ENCODE results near the gene SORT1.
"Not testable (repeated sequence)": the region's sequence is repeated elsewhere in the genome, so short reads cannot be mapped to it uniquely, and the experiment has no call there.

SORT1 gene

GRCh38 chr1:109379907-109380306, 17.8 kb downstream of the SORT1 start:
- DNase-seq (ENCODE audit: low read depth, low spot score): no peak
- no peak overlapping the region for H3K4me3 ChIP-seq (ENCODE audit: low read depth, low read length)
- ChIA-PET POLR2A (interaction anchor here (1.0 to 1.2 kb wide), 2 partner anchors 9 to 11 kb away, joined by 4 to 13 read pairs; no protein-coding TSS in a partner anchor), CTCF (interaction anchor here (0.8 to 4.8 kb wide), 3 partner anchors 11 to 267 kb away, joined by 3 to 31 read pairs (median 19); a partner anchor contains a TSS)
- no peak for TF ChIP-seq CTCF (IDR thresholded peaks at IDR 0.05; ENCODE audit: insufficient read depth, low read length, missing control alignments)

GRCh38 chr1:109379422-109379821, 18.3 kb downstream of the SORT1 start:
- CTCF ChIA-PET: interaction anchor here (0.8 to 4.8 kb wide), 6 partner anchors 9 to 267 kb away, joined by 3 to 31 read pairs (median 4); a partner anchor contains a TSS
- DNase-seq (ENCODE audit: low read depth, low spot score): no peak
- H3K4me3 ChIP-seq (ENCODE audit: low read depth, low read length): no peak overlapping the region
- TF ChIP-seq CTCF (IDR thresholded peaks at IDR 0.05; ENCODE audit: insufficient read depth, low read length, missing control alignments): no peak
- POLR2A ChIA-PET: interaction anchor here (1.0 to 1.2 kb wide), 2 partner anchors 9 to 12 kb away, joined by 4 to 13 read pairs; no protein-coding TSS in a partner anchor

- H3K4me3 ChIP-seq (ENCODE audit: low read depth, low read length): no peak overlapping the region
- ChIA-PET POLR2A (no interaction called here), CTCF (interaction anchor here (0.7 to 3.1 kb wide), 3 partner anchors 23 to 155 kb away, joined by 3 to 19 read pairs (median 3); no protein-coding TSS in a partner anchor)
- DNase-seq (ENCODE audit: low read depth, low spot score): no peak
- no peak for TF ChIP-seq CTCF (IDR thresholded peaks at IDR 0.05; ENCODE audit: insufficient read depth, low read length, missing control alignments)
Measured at GRCh38 chr1:109377698-109378097, 20.0 kb downstream of the SORT1 start.

GRCh38 chr1:109373696-109374095, 24.0 kb downstream of the SORT1 start:
- POLR2A ChIA-PET: not testable (repeated sequence)
- CTCF ChIA-PET: interaction anchor here (1.2 to 2.4 kb wide), 3 partner anchors 9 to 158 kb away, joined by 3 to 10 read pairs (median 8); partner anchors contain the start of gene SORT1

GRCh38 chr1:109373126-109373525, 24.6 kb downstream of the SORT1 start:
- no peak for DNase-seq (ENCODE audit: low read depth, low spot score)
- H3K4me3 ChIP-seq (ENCODE audit: low read depth, low read length): no peak overlapping the region
- no peak for TF ChIP-seq CTCF (IDR thresholded peaks at IDR 0.05; ENCODE audit: insufficient read depth, low read length, missing control alignments)
- ChIA-PET CTCF (interaction anchor here (2.2 to 2.4 kb wide), 2 partner anchors 9 to 25 kb away, joined by 8 to 10 read pairs; partner anchors contain the start of gene SORT1), POLR2A (no interaction called here)

More at GRCh38 chr1:109373696-109374095, 24.0 kb downstream of the SORT1 start:
- not testable (repeated sequence) for H3K4me3 ChIP-seq (ENCODE audit: low read depth, low read length); DNase-seq (ENCODE audit: low read depth, low spot score)

- TF ChIP-seq CTCF (IDR thresholded peaks at IDR 0.05; ENCODE audit: insufficient read depth, low read length, missing control alignments): no peak
- ChIA-PET POLR2A (interaction anchor here (0.6 kb wide), 1 partner anchor 271 kb away, joined by 5 read pairs; no protein-coding TSS in a partner anchor), CTCF (interaction anchor here (1.7 to 2.4 kb wide), 3 partner anchors 10 to 108 kb away, joined by 6 to 10 read pairs (median 8); partner anchors contain the start of gene SORT1)
- DNase-seq (ENCODE audit: low read depth, low spot score): no peak
- H3K4me3 ChIP-seq (ENCODE audit: low read depth, low read length): no peak overlapping the region
Measured at GRCh38 chr1:109372281-109372680, 25.4 kb downstream of the SORT1 start.
